ENCODE data around the gene KIF5C.
"Not testable (repeated sequence)": the region's sequence is repeated elsewhere in the genome, so short reads cannot be mapped to it uniquely, and the experiment has no call there.

KIF5C gene

GRCh38 chr2:148978026-148978685 is 103.1 kb downstream of the KIF5C start:
- Mint-ChIP-seq H3K27me3 (no peaks in the 10 kb centered on the region), H3K4me3 (no peak overlapping the region), H3K4me1 (ENCODE audit: low read depth) (no peaks in the 10 kb centered on the region), H3K36me3 (ENCODE audit: low read depth) (no peaks in the 10 kb centered on the region), H3K27ac (no peak overlapping the region), H3K9me3 (no peaks in the 10 kb centered on the region)

GRCh38 chr2:148978706-148979105 is 103.7 kb downstream of the KIF5C start:
- no peaks in the 10 kb centered on the region for H3K4me1 Mint-ChIP-seq (ENCODE audit: low read depth)
- no peak overlapping the region for H3K27ac Mint-ChIP-seq
- H3K9me3 Mint-ChIP-seq, result no peaks in the 10 kb centered on the region
- no peak overlapping the region for H3K4me3 Mint-ChIP-seq
- no peaks in the 10 kb centered on the region for H3K36me3 Mint-ChIP-seq (ENCODE audit: low read depth)
- H3K27me3 Mint-ChIP-seq, result no peaks in the 10 kb centered on the region

- H3K4me3 Mint-ChIP-seq, result no peak overlapping the region
- no peaks in the 10 kb centered on the region for H3K27me3 Mint-ChIP-seq
- no peaks in the 10 kb centered on the region for H3K4me1 Mint-ChIP-seq (ENCODE audit: low read depth)
- H3K27ac Mint-ChIP-seq, result no peak overlapping the region
- no peaks in the 10 kb centered on the region for H3K9me3 Mint-ChIP-seq
- H3K36me3 Mint-ChIP-seq (ENCODE audit: low read depth), result no peaks in the 10 kb centered on the region
Observed at GRCh38 chr2:148979164-148979918, 104.3 kb downstream of the KIF5C start.

- Mint-ChIP-seq H3K4me1 (ENCODE audit: low read depth) (no peaks in the 10 kb centered on the region), H3K27ac (no peak overlapping the region), H3K36me3 (ENCODE audit: low read depth) (no peaks in the 10 kb centered on the region), H3K9me3 (no peaks in the 10 kb centered on the region), H3K27me3 (no peaks in the 10 kb centered on the region), H3K4me3 (no peak overlapping the region)
Observed at GRCh38 chr2:148979919-148980277, 104.9 kb downstream of the KIF5C start.

- not testable (repeated sequence) for H3K27me3 Mint-ChIP-seq; H3K36me3 Mint-ChIP-seq (ENCODE audit: low read depth); H3K9me3 Mint-ChIP-seq; H3K4me3 Mint-ChIP-seq; H3K27ac Mint-ChIP-seq; H3K4me1 Mint-ChIP-seq (ENCODE audit: low read depth)
Observed at GRCh38 chr2:148980496-148980895, 105.5 kb downstream of the KIF5C start.

GRCh38 chr2:148981324-148981723 is 106.3 kb downstream of the KIF5C start:
- Mint-ChIP-seq H3K27me3 (no peaks in the 10 kb centered on the region), H3K36me3 (ENCODE audit: low read depth) (no peaks in the 10 kb centered on the region), H3K27ac (no peak overlapping the region), H3K4me1 (ENCODE audit: low read depth) (no peaks in the 10 kb centered on the region), H3K4me3 (no peak overlapping the region), H3K9me3 (no peaks in the 10 kb centered on the region)

GRCh38 chr2:148981781-148982180 is 106.8 kb downstream of the KIF5C start:
- Mint-ChIP-seq H3K4me1 (ENCODE audit: low read depth) (no peaks in the 10 kb centered on the region), H3K9me3 (no peaks in the 10 kb centered on the region), H3K27ac (no peak overlapping the region), H3K4me3 (no peak overlapping the region), H3K27me3 (no peaks in the 10 kb centered on the region), H3K36me3 (ENCODE audit: low read depth) (no peaks in the 10 kb centered on the region)

- Mint-ChIP-seq H3K4me1 (ENCODE audit: low read depth) (no peaks in the 10 kb centered on the region), H3K4me3 (no peak overlapping the region), H3K27me3 (no peaks in the 10 kb centered on the region), H3K36me3 (ENCODE audit: low read depth) (no peaks in the 10 kb centered on the region), H3K9me3 (no peaks in the 10 kb centered on the region), H3K27ac (no peak overlapping the region)
Observed at GRCh38 chr2:148982282-148982681, 107.3 kb downstream of the KIF5C start.

GRCh38 chr2:148983896-148984295 is 108.9 kb downstream of the KIF5C start:
- Mint-ChIP-seq H3K4me3 (no peak overlapping the region), H3K27me3 (no peaks in the 10 kb centered on the region), H3K4me1 (ENCODE audit: low read depth) (no peaks in the 10 kb centered on the region), H3K36me3 (ENCODE audit: low read depth) (no peaks in the 10 kb centered on the region), H3K9me3 (no peaks in the 10 kb centered on the region), H3K27ac (no peak overlapping the region)

GRCh38 chr2:148984449-148984848 is 109.4 kb downstream of the KIF5C start:
- Mint-ChIP-seq H3K27me3 (no peaks in the 10 kb centered on the region), H3K4me1 (ENCODE audit: low read depth) (no peaks in the 10 kb centered on the region), H3K27ac (no peak overlapping the region), H3K36me3 (ENCODE audit: low read depth) (no peaks in the 10 kb centered on the region), H3K9me3 (no peaks in the 10 kb centered on the region), H3K4me3 (no peak overlapping the region)

GRCh38 chr2:148987286-148987685 is 112.3 kb downstream of the KIF5C start:
- H3K27me3 Mint-ChIP-seq, result no peaks in the 10 kb centered on the region
- H3K4me1 Mint-ChIP-seq (ENCODE audit: low read depth), result peaks cover 3% of the 10 kb centered on the region
- no peak overlapping the region for H3K4me3 Mint-ChIP-seq
- no peaks in the 10 kb centered on the region for H3K9me3 Mint-ChIP-seq
- no peak overlapping the region for H3K27ac Mint-ChIP-seq
- H3K36me3 Mint-ChIP-seq (ENCODE audit: low read depth), result no peaks in the 10 kb centered on the region

- H3K27me3 Mint-ChIP-seq, result no peaks in the 10 kb centered on the region
- no peaks in the 10 kb centered on the region for H3K9me3 Mint-ChIP-seq
- H3K4me3 Mint-ChIP-seq, result no peak overlapping the region
- H3K36me3 Mint-ChIP-seq (ENCODE audit: low read depth), result no peaks in the 10 kb centered on the region
- H3K27ac Mint-ChIP-seq, result no peak overlapping the region
- peaks cover 3% of the 10 kb centered on the region for H3K4me1 Mint-ChIP-seq (ENCODE audit: low read depth)
Observed at GRCh38 chr2:148988337-148988736, 113.3 kb downstream of the KIF5C start.

- Mint-ChIP-seq H3K27me3 (no peaks in the 10 kb centered on the region), H3K4me3 (no peak overlapping the region), H3K27ac (no peak overlapping the region), H3K36me3 (ENCODE audit: low read depth) (no peaks in the 10 kb centered on the region), H3K4me1 (ENCODE audit: low read depth) (peaks cover 3% of the 10 kb centered on the region), H3K9me3 (no peaks in the 10 kb centered on the region)
Observed at GRCh38 chr2:148989882-148990493, 115.0 kb downstream of the KIF5C start.

- no peaks in the 10 kb centered on the region for H3K27me3 Mint-ChIP-seq
- H3K27ac Mint-ChIP-seq, result no peak overlapping the region
- H3K36me3 Mint-ChIP-seq (ENCODE audit: low read depth), result no peaks in the 10 kb centered on the region
- H3K4me3 Mint-ChIP-seq, result no peak overlapping the region
- peaks cover 3% of the 10 kb centered on the region for H3K4me1 Mint-ChIP-seq (ENCODE audit: low read depth)
- H3K9me3 Mint-ChIP-seq, result no peaks in the 10 kb centered on the region
Observed at GRCh38 chr2:148990968-148991367, 115.9 kb downstream of the KIF5C start.

- Mint-ChIP-seq H3K4me3 (no peak overlapping the region), H3K27ac (no peak overlapping the region), H3K4me1 (ENCODE audit: low read depth) (peaks cover 3% of the 10 kb centered on the region), H3K36me3 (ENCODE audit: low read depth) (no peaks in the 10 kb centered on the region), H3K9me3 (no peaks in the 10 kb centered on the region), H3K27me3 (no peaks in the 10 kb centered on the region)
Observed at GRCh38 chr2:148992448-148992847, 117.4 kb downstream of the KIF5C start.

Data from stimulated activated naive CD8-positive, alpha-beta T cell treated with anti-CD3 and anti-CD28 coated beads, Interleukin-15, Interleukin-2, amounts not matched to agents 100 ng/mL and 50 ng/mL, for 24 hours (primary cell).